HEK293 (cell line): ENCODE results near the gene ORM2.
A peak's percentile ranks its signal among the peaks of the same experiment; 100 is the strongest.

Source experiments
- CTCF ChIA-PET: fragments of 350-600 bp; formaldehyde crosslinking; extraction: SDS; loops from one replicate; lab custom pipeline; 2021; ENCODE audit warnings: antibody characterized with exemption; lab: Yijun Ruan, JAX
- POLR2A ChIA-PET: fragments of 300-600 bp; formaldehyde crosslinking; extraction: SDS; loops from one replicate; lab custom pipeline; 2020; ENCODE audit warnings: antibody characterized with exemption, inconsistent platforms; lab: Yijun Ruan, JAX
- H3K27ac ChIP-seq: fragments of 200-500 bp; sonication (Bioruptor generic); 2 replicates; pipeline ENCODE4 v1.5.1; 2014; ENCODE audit warnings: low read depth, low read length, control low read depth, inconsistent platforms; ENCODE audit errors: extremely low read depth
- H3K36me3 ChIP-seq, 2 experiments: fragments of 200-500 bp in 1 of 2; sonication (Bioruptor generic) in 1 of 2; 1 replicate in 1 of 2; 2 replicates in 1 of 2; pipeline ENCODE4 v1.5.1; 2014 to 2017; ENCODE audit warnings: inconsistent platforms in 2 of 2, low read length in 2 of 2; ENCODE audit not compliant: control insufficient read depth in 2 of 2, insufficient read depth in 1 of 2
- H3K4me1 ChIP-seq: fragments of 200-500 bp; sonication (Bioruptor generic); 2 replicates; pipeline ENCODE4 v1.5.1; 2014; ENCODE audit warnings: mild to moderate bottlenecking, low read length, inconsistent platforms; ENCODE audit not compliant: control insufficient read depth, insufficient read depth
- H3K4me3 ChIP-seq: 2 replicates; pipeline ENCODE4 v1.5.1; 2011; ENCODE audit warnings: low read depth, mild to moderate bottlenecking, control low read depth, low read length, moderate library complexity
- H3K9me3 ChIP-seq: fragments of 200-500 bp; sonication (Bioruptor generic); 2 replicates; pipeline ENCODE4 v1.5.1; 2014; ENCODE audit warnings: low read depth, low read length, inconsistent platforms; ENCODE audit not compliant: control insufficient read depth, insufficient read depth
- HOXD13 ChIP-seq: sonication (generic); formaldehyde crosslinking; IDR thresholded peaks from 2 replicates; pipeline ENCODE4 v1.8.0; 2022; ENCODE audit warnings: missing genetic modification reagents, borderline replicate concordance
- OSR2 ChIP-seq: fragments of 450-650 bp; formaldehyde crosslinking; IDR thresholded peaks from 2 replicates; pipeline ENCODE4 v1.5.1; 2016; ENCODE audit warnings: missing biosample characterization, missing genetic modification characterization
- PRDM2 ChIP-seq: fragments of 450-650 bp; formaldehyde crosslinking; IDR thresholded peaks from 2 replicates; pipeline ENCODE4 v1.5.1; 2016; ENCODE audit warnings: missing biosample characterization, missing genetic modification characterization, borderline replicate concordance
- YY2 ChIP-seq: fragments of 450-650 bp; formaldehyde crosslinking; IDR thresholded peaks from 2 replicates; pipeline ENCODE4 v1.5.1; 2016; ENCODE audit warnings: missing biosample characterization, missing genetic modification characterization
- ZFP37 ChIP-seq: fragments of 450-650 bp; formaldehyde crosslinking; IDR thresholded peaks from 2 replicates; pipeline ENCODE4 v1.5.1; 2016; ENCODE audit warnings: missing biosample characterization, missing genetic modification characterization
- ZNF10 ChIP-seq: fragments of 450-650 bp; formaldehyde crosslinking; IDR thresholded peaks from 2 replicates; pipeline ENCODE4 v1.5.1; 2017; ENCODE audit warnings: missing biosample characterization, missing genetic modification characterization
- ZNF112 ChIP-seq: fragments of 450-650 bp; formaldehyde crosslinking; IDR thresholded peaks from 2 replicates; pipeline ENCODE4 v1.5.0; 2017; ENCODE audit warnings: missing biosample characterization, missing genetic modification characterization
- ZNF133 ChIP-seq: fragments of 450-650 bp; formaldehyde crosslinking; IDR thresholded peaks from 2 replicates; pipeline ENCODE4 v1.5.1; 2016; ENCODE audit warnings: missing biosample characterization, missing genetic modification characterization
- ZNF239 ChIP-seq: fragments of 450-650 bp; formaldehyde crosslinking; IDR thresholded peaks from 2 replicates; pipeline ENCODE4 v1.5.1; 2016; ENCODE audit warnings: missing biosample characterization, missing genetic modification characterization
- ZNF341 ChIP-seq: fragments of 450-650 bp; formaldehyde crosslinking; IDR thresholded peaks from 2 replicates; pipeline ENCODE4; 2016; ENCODE audit warnings: low read depth, missing biosample characterization, missing genetic modification characterization
- ZNF391 ChIP-seq: fragments of 450-650 bp; formaldehyde crosslinking; IDR thresholded peaks from 2 replicates; pipeline ENCODE4 v1.5.1; 2016; ENCODE audit warnings: low read depth, missing biosample characterization, missing genetic modification characterization, borderline replicate concordance
- ZNF404 ChIP-seq: fragments of 450-650 bp; formaldehyde crosslinking; IDR thresholded peaks from 2 replicates; pipeline ENCODE4 v1.5.1; 2017; ENCODE audit warnings: missing biosample characterization, missing genetic modification characterization
- ZNF423 ChIP-seq: fragments of 450-650 bp; formaldehyde crosslinking; IDR thresholded peaks from 2 replicates; pipeline ENCODE4 v1.5.1; 2016; ENCODE audit warnings: missing biosample characterization, missing genetic modification characterization
- ZNF48 ChIP-seq: fragments of 450-650 bp; formaldehyde crosslinking; IDR thresholded peaks from 2 replicates; pipeline ENCODE4 v1.5.1; 2016; ENCODE audit warnings: missing biosample characterization, missing genetic modification characterization
- ZNF548 ChIP-seq: fragments of 450-650 bp; formaldehyde crosslinking; IDR thresholded peaks from 2 replicates; pipeline ENCODE4 v1.5.1; 2016; ENCODE audit warnings: missing biosample characterization, missing genetic modification characterization
- ZNF585B ChIP-seq: fragments of 450-650 bp; formaldehyde crosslinking; IDR thresholded peaks from 2 replicates; pipeline ENCODE4 v1.5.1; 2016; ENCODE audit warnings: missing biosample characterization, missing genetic modification characterization
- ZNF621 ChIP-seq: fragments of 450-650 bp; formaldehyde crosslinking; IDR thresholded peaks from 2 replicates; pipeline ENCODE4 v1.5.1; 2017; ENCODE audit warnings: missing biosample characterization, missing genetic modification characterization
- ZNF670 ChIP-seq: fragments of 450-650 bp; formaldehyde crosslinking; IDR thresholded peaks from 2 replicates; pipeline ENCODE4 v1.5.1; 2016; ENCODE audit warnings: missing biosample characterization, missing genetic modification characterization, low read depth
- ZNF777 ChIP-seq: fragments of 450-650 bp; formaldehyde crosslinking; IDR thresholded peaks from 2 replicates; pipeline ENCODE4 v1.5.1; 2017; ENCODE audit warnings: missing biosample characterization, missing genetic modification characterization, borderline replicate concordance
- TF ChIP-seq, protein P1 (sequence below): fragments of 450-650 bp; formaldehyde crosslinking; IDR thresholded peaks from 2 replicates; pipeline ENCODE4 v1.5.1; 2016; ENCODE audit warnings: missing biosample characterization, missing genetic modification characterization
- TF ChIP-seq, protein P2 (sequence below): fragments of 450-650 bp; formaldehyde crosslinking; IDR thresholded peaks from 2 replicates; pipeline ENCODE4 v1.5.1; 2016; ENCODE audit warnings: missing biosample characterization, missing genetic modification characterization
- TF ChIP-seq, protein P3 (sequence below): fragments of 450-650 bp; formaldehyde crosslinking; IDR thresholded peaks from 2 replicates; pipeline ENCODE4 v1.5.1; 2017; ENCODE audit warnings: missing biosample characterization, mild to moderate bottlenecking, missing genetic modification characterization, moderate library complexity

Gene ORM2

GRCh38 chr9:114334490-114334889 lies 4.8 kb downstream of the ORM2 start:
- CTCF ChIA-PET: no interaction called here
- H3K4me3 ChIP-seq: no peak overlapping the region
- H3K9me3 ChIP-seq: no peaks in the 10 kb centered on the region
- H3K4me1 ChIP-seq: no peaks in the 10 kb centered on the region
- TF ChIP-seq ZNF777 (no peak), ZNF585B (no peak), ZNF133 (tag by site-specific recombination) (no peak), ZNF404 (tag by site-specific recombination) (no peak), ZNF10 (no peak), HOXD13 (CRISPR knock-in tag) (no peak)
- no peak overlapping the region for H3K27ac ChIP-seq
- H3K36me3 ChIP-seq: no peaks in the 10 kb centered on the region
- POLR2A ChIA-PET: no interaction called here

DNA sequence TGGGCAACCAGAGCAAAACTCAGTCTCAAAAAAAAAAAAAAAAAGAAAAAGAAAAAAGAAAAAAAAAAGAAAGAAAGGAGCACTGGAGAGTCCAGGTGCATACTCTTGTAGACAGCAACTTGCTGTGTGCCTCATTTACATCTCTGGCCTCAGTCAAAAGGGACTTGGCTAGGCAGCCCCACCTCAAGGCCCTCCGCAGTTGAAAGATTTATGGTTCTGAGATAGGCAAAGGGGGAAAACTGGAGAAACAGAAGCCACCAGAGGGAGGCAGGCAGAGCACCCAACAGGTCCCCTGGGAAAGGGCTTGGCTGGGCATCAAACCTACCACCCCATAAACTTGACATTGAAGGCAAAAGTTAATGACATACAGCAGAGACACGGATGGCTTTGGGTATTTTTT lies 6.1 kb downstream of the ORM2 start:
- CTCF ChIA-PET: no interaction called here
- Histone ChIP-seq H3K4me3 (no peak overlapping the region), H3K27ac (no peak overlapping the region), H3K36me3 (no peaks in the 10 kb centered on the region), H3K9me3 (no peaks in the 10 kb centered on the region), H3K4me1 (no peaks in the 10 kb centered on the region)
- TF ChIP-seq ZNF341 (tag by site-specific recombination): 0 out of 2 replicates have a peak, but pooled peaks have one; percentile 20
- no peak for TF ChIP-seq ZNF112 (tag by site-specific recombination)
- TF ChIP-seq, protein P1, sequence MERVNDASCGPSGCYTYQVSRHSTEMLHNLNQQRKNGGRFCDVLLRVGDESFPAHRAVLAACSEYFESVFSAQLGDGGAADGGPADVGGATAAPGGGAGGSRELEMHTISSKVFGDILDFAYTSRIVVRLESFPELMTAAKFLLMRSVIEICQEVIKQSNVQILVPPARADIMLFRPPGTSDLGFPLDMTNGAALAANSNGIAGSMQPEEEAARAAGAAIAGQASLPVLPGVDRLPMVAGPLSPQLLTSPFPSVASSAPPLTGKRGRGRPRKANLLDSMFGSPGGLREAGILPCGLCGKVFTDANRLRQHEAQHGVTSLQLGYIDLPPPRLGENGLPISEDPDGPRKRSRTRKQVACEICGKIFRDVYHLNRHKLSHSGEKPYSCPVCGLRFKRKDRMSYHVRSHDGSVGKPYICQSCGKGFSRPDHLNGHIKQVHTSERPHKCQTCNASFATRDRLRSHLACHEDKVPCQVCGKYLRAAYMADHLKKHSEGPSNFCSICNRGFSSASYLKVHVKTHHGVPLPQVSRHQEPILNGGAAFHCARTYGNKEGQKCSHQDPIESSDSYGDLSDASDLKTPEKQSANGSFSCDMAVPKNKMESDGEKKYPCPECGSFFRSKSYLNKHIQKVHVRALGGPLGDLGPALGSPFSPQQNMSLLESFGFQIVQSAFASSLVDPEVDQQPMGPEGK (tag by site-specific recombination): no peak
- TF ChIP-seq OSR2 (tag by site-specific recombination): peak; percentile 83
- POLR2A ChIA-PET: no interaction called here

DNA sequence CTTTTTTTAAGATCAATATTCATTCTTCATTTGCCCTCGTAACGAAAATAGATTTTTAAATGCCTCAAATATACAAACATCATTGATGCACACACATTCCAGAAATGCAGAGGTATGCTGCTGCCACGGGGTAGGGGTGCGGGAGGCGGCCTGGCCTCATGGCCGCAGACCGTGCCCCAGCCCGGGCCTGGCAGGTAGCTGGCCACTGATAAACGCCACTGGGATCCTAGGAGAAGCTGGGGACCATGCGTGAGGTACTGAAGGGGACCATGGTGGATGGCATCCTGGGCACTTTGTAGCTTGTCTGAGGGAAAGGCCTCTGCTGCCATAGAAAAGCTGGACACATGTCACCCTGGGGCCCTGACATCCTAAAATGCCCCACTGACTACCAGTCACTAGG lies 6.5 kb downstream of the ORM2 start:
- no peak overlapping the region for H3K27ac ChIP-seq
- POLR2A ChIA-PET: no interaction called here
- CTCF ChIA-PET: no interaction called here
- H3K9me3 ChIP-seq: no peaks in the 10 kb centered on the region
- no peak overlapping the region for H3K4me3 ChIP-seq
- H3K36me3 ChIP-seq: no peaks in the 10 kb centered on the region
- H3K4me1 ChIP-seq: no peaks in the 10 kb centered on the region
- TF ChIP-seq ZNF239 (tag by site-specific recombination) (no peak), ZNF391 (tag by site-specific recombination) (no peak), ZNF548 (tag by site-specific recombination) (no peak), ZNF48 (tag by site-specific recombination) (no peak), PRDM2 (tag by site-specific recombination) (no peak), ZNF621 (tag by site-specific recombination) (no peak), ZNF670 (tag by site-specific recombination) (no peak), ZNF423 (tag by site-specific recombination) (no peak), ZFP37 (tag by site-specific recombination) (no peak), OSR2 (tag by site-specific recombination) (no peak), YY2 (tag by site-specific recombination) (no peak)
- TF ChIP-seq, protein P2, sequence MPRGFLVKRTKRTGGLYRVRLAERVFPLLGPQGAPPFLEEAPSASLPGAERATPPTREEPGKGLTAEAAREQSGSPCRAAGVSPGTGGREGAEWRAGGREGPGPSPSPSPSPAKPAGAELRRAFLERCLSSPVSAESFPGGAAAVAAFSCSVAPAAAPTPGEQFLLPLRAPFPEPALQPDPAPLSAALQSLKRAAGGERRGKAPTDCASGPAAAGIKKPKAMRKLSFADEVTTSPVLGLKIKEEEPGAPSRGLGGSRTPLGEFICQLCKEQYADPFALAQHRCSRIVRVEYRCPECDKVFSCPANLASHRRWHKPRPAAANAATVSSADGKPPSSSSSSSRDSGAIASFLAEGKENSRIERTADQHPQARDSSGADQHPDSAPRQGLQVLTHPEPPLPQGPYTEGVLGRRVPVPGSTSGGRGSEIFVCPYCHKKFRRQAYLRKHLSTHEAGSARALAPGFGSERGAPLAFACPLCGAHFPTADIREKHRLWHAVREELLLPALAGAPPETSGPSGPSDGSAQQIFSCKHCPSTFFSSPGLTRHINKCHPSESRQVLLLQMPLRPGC: no peak
- TF ChIP-seq, protein P3, sequence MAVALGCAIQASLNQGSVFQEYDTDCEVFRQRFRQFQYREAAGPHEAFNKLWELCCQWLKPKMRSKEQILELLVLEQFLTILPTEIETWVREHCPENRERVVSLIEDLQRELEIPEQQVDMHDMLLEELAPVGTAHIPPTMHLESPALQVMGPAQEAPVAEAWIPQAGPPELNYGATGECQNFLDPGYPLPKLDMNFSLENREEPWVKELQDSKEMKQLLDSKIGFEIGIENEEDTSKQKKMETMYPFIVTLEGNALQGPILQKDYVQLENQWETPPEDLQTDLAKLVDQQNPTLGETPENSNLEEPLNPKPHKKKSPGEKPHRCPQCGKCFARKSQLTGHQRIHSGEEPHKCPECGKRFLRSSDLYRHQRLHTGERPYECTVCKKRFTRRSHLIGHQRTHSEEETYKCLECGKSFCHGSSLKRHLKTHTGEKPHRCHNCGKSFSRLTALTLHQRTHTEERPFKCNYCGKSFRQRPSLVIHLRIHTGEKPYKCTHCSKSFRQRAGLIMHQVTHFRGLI (tag by site-specific recombination): no peak
